IMR-90 (cell line): ENCODE data around the gene DISC1. TPM values are rescaled to one million over a fixed set of nuclear protein-coding genes. Genes with fewer than 3 reads are reported as not detected.

Experiments used
- ATAC-seq: fragments of 200-7000 bp; cut with Tn5 transposase; 2 replicates; pipeline ENCODE4 v1.9.1; 2020; ENCODE audit warnings: low read depth, mild to moderate bottlenecking, moderate library complexity
- BruUV-seq: library from RNA; stranded (reverse); fragments of 400-500 nt; replicated peaks from 2 replicates; lab custom pipeline; 2021; lab: Mats Ljungman, UMichigan
- CTCF ChIA-PET: fragments of 300-600 bp; formaldehyde crosslinking; extraction: SDS; loops from one replicate; lab custom pipeline; 2021; ENCODE audit warnings: antibody characterized with exemption; lab: Yijun Ruan, JAX
- POLR2A ChIA-PET: fragments of 300-600 bp; sonication (Branson Sonifier 250); formaldehyde crosslinking; loops from one replicate; lab custom pipeline; 2022; ENCODE audit warnings: antibody characterized with exemption; ENCODE audit not compliant: unreplicated experiment; lab: Charles Lee
- DNase-seq: peaks from one replicate; pipeline ENCODE4 v3.0.0; 2013
- H2AFZ ChIP-seq: replicated peaks from 2 replicates; pipeline ENCODE3; 2013; ENCODE audit warnings: low read length, mild to moderate bottlenecking; ENCODE audit not compliant: poor library complexity
- H2AK5ac ChIP-seq: 2 replicates; pipeline ENCODE4 v1.6.1; 2013; ENCODE audit warnings: low read depth, low read length, inconsistent platforms
- H2AK9ac ChIP-seq: replicated peaks from 2 replicates; pipeline ENCODE3; 2013; ENCODE audit warnings: mild to moderate bottlenecking, low read depth, low read length, moderate library complexity; ENCODE audit not compliant: poor library complexity
- H2BK120ac ChIP-seq: 2 replicates; pipeline ENCODE4 v1.6.1; 2013; ENCODE audit warnings: low read depth, low read length, inconsistent platforms
- H2BK15ac ChIP-seq: 3 replicates; pipeline ENCODE4 v1.6.1; 2013; ENCODE audit warnings: low read depth, low read length, inconsistent platforms
- H2BK20ac ChIP-seq: 2 replicates; pipeline ENCODE4 v1.6.1; 2013; ENCODE audit warnings: low read depth, mild to moderate bottlenecking, inconsistent platforms, low read length, moderate library complexity
- H2BK5ac ChIP-seq: 2 replicates; pipeline ENCODE4 v1.6.1; 2013; ENCODE audit warnings: mild to moderate bottlenecking, low read depth, low read length, inconsistent platforms; ENCODE audit not compliant: poor library complexity, severe bottlenecking
- H3K14ac ChIP-seq: replicated peaks from 2 replicates; pipeline ENCODE4 v1.6.1; 2013; ENCODE audit warnings: low read depth, low read length, inconsistent platforms
- H3K18ac ChIP-seq: 2 replicates; pipeline ENCODE4 v1.6.1; 2013; ENCODE audit warnings: low read depth, low read length, control low read depth
- H3K23ac ChIP-seq: 2 replicates; pipeline ENCODE4 v1.6.1; 2013; ENCODE audit warnings: low read depth, low read length, inconsistent platforms
- H3K27ac ChIP-seq: 2 replicates; pipeline ENCODE4 v1.5.1; 2013; ENCODE audit warnings: mild to moderate bottlenecking, control low read depth, low read length; ENCODE audit not compliant: insufficient read depth
- H3K27me3 ChIP-seq: 2 replicates; pipeline ENCODE4 v1.6.1; 2013; ENCODE audit warnings: low read length; ENCODE audit not compliant: control insufficient read depth, insufficient read depth
- H3K36me3 ChIP-seq: 2 replicates; pipeline ENCODE4 v1.6.1; 2013; ENCODE audit warnings: low read length, mixed read lengths; ENCODE audit not compliant: control insufficient read depth, insufficient read depth
- H3K4ac ChIP-seq: 2 replicates; pipeline ENCODE4 v1.6.1; 2013; ENCODE audit warnings: low read depth, low read length, inconsistent platforms
- H3K4me1 ChIP-seq: 2 replicates; pipeline ENCODE4 v1.6.1; 2013; ENCODE audit warnings: low read length, mixed read lengths; ENCODE audit not compliant: control insufficient read depth, insufficient read depth
- H3K4me2 ChIP-seq: 2 replicates; pipeline ENCODE4 v1.6.1; 2013; ENCODE audit warnings: low read depth, mild to moderate bottlenecking, control low read depth, low read length, moderate library complexity
- H3K4me3 ChIP-seq: 2 replicates; pipeline ENCODE4 v1.5.1; 2013; ENCODE audit warnings: low read depth, mild to moderate bottlenecking, control low read depth, low read length, moderate library complexity; ENCODE audit not compliant: insufficient read depth
- H3K56ac ChIP-seq: 2 replicates; pipeline ENCODE4 v1.6.1; 2013; ENCODE audit warnings: low read length, inconsistent platforms; ENCODE audit not compliant: insufficient read depth; ENCODE audit errors: extremely low read depth
- H3K79me1 ChIP-seq, 2 experiments: 2 replicates each; pipeline ENCODE4 v1.6.1; 2013; ENCODE audit warnings: low read length in 2 of 2, inconsistent platforms in 1 of 2, low read depth in 1 of 2
- H3K9ac ChIP-seq: 2 replicates; pipeline ENCODE4 v1.6.1; 2013; ENCODE audit warnings: low read depth, low read length, control low read depth
- H3K9me1 ChIP-seq: 2 replicates; pipeline ENCODE4 v1.6.1; 2013; ENCODE audit warnings: low read length, inconsistent platforms; ENCODE audit not compliant: insufficient read depth
- H3K9me3 ChIP-seq: 2 replicates; pipeline ENCODE4 v1.6.1; 2013; ENCODE audit warnings: low read length; ENCODE audit not compliant: control insufficient read depth, insufficient read depth
- H4K20me1 ChIP-seq: 2 replicates; pipeline ENCODE4 v1.6.1; 2013; ENCODE audit warnings: low read length, inconsistent platforms; ENCODE audit not compliant: insufficient read depth
- H4K5ac ChIP-seq: 2 replicates; pipeline ENCODE4 v1.6.1; 2013; ENCODE audit warnings: mild to moderate bottlenecking, low read depth, low read length, control low read depth
- H4K8ac ChIP-seq, 2 experiments: 2 replicates each; pipeline ENCODE4 v1.6.1; 2013; ENCODE audit warnings: low read depth in 2 of 2, low read length in 2 of 2, control low read depth in 1 of 2, inconsistent platforms in 1 of 2
- H4K91ac ChIP-seq: 2 replicates; pipeline ENCODE4 v1.6.1; 2013; ENCODE audit warnings: low read depth, low read length, inconsistent platforms; ENCODE audit not compliant: insufficient read depth
- BHLHE40 ChIP-seq: fragments of 150-350 bp; IDR thresholded peaks from 2 replicates; pipeline ENCODE4 v1.6.1; 2016; ENCODE audit warnings: mild to moderate bottlenecking, low read depth, low read length
- CEBPB ChIP-seq: IDR thresholded peaks from 2 replicates; pipeline ENCODE4 v1.6.1; 2012; ENCODE audit warnings: low read depth, low read length, improper control_type of control experiment
- CHD1 ChIP-seq: IDR thresholded peaks from 2 replicates; pipeline ENCODE4 v1.6.1; 2012; ENCODE audit warnings: low read depth, low read length, improper control_type of control experiment
- FOS ChIP-seq: fragments of 150-350 bp; IDR thresholded peaks from 2 replicates; pipeline ENCODE4 v1.6.1; 2016; ENCODE audit warnings: low read depth, low read length
- MAFK ChIP-seq: IDR thresholded peaks from 2 replicates; pipeline ENCODE4 v1.6.1; 2012; ENCODE audit warnings: low read depth, low read length, improper control_type of control experiment
- MAZ ChIP-seq: IDR thresholded peaks from 2 replicates; pipeline ENCODE4 v1.6.1; 2012; ENCODE audit warnings: low read depth, mild to moderate bottlenecking, low read length, improper control_type of control experiment, moderate library complexity, borderline replicate concordance
- MXI1 ChIP-seq: IDR thresholded peaks from 2 replicates; pipeline ENCODE4 v1.6.1; 2012; ENCODE audit warnings: low read depth, mild to moderate bottlenecking, low read length, moderate library complexity, borderline replicate concordance
- NFE2L2 ChIP-seq: fragments of 150-350 bp; IDR thresholded peaks from 2 replicates; pipeline ENCODE4 v1.6.1; 2016; ENCODE audit warnings: low read depth, mild to moderate bottlenecking, low read length
- POLR2A ChIP-seq: IDR thresholded peaks from 2 replicates; pipeline ENCODE4 v1.6.1; 2012; ENCODE audit warnings: mild to moderate bottlenecking, low read depth, low read length
- RAD21 ChIP-seq: IDR thresholded peaks from 2 replicates; pipeline ENCODE4 v1.6.1; 2012; ENCODE audit warnings: low read length, improper control_type of control experiment
- RFX5 ChIP-seq: IDR thresholded peaks from 2 replicates; pipeline ENCODE4 v1.8.0; 2012; ENCODE audit warnings: low read depth, mild to moderate bottlenecking, low read length, moderate library complexity
- SMC3 ChIP-seq: fragments of 150-350 bp; IDR thresholded peaks from 2 replicates; pipeline ENCODE4 v1.6.1; 2016; ENCODE audit warnings: low read depth, mild to moderate bottlenecking, antibody characterized with exemption, low read length, moderate library complexity
- WGBS, 2 experiments: methylation state at CpG; one replicate each; pipeline versions ENCODE4 v1.1.5 to v1.1.7; 2013; ENCODE audit warnings: missing lambda C conversion rate in 2 of 2; ENCODE audit not compliant: insufficient read length in 1 of 2; ENCODE audit errors: extremely low coverage in 2 of 2; 5-methylcytosine and 5-hydroxymethylcytosine counted together
- dilution Hi-C: fragments of 300-500 bp; cut with HindIII; formaldehyde crosslinking; loops from one replicate; pipeline ENCODE4 v1.14.3; 2018; ENCODE audit warnings: low sequenced_read_pairs; ENCODE audit not compliant: unreplicated experiment
- in situ Hi-C: fragments of 300-500 bp; cut with MboI; formaldehyde crosslinking; loops from 3 replicates; pipeline ENCODE4 v1.14.3; 2019; ENCODE audit warnings: low sequenced_read_pairs, inconsistent platforms, mixed read lengths
- intact Hi-C: fragments of 100-400 bp; cut with micrococcal nuclease; formaldehyde crosslinking; loops from 2 replicates; pipeline ENCODE4 v1.10.0; 2022
- polyA plus RNA-seq, 3 experiments: library from polyadenylated mRNA; depleted of rRNA; stranded (reverse); fragments of >200 nt; gene quantifications; 2 replicates each; pipeline ENCODE4 v1.2.3, GENCODE V29; 2012; ENCODE audit warnings: low replicate concordance in 1 of 3
- total RNA-seq: library from RNA; depleted of rRNA; stranded (reverse); fragments of >200 nt; gene quantifications from 2 replicates; pipeline ENCODE4 v1.2.3, GENCODE V29; 2012
- TF ChIP-seq, protein P1 (sequence below): conservative IDR thresholded peaks from 2 replicates; pipeline ENCODE4 v1.5.1; 2012; ENCODE audit warnings: mild to moderate bottlenecking, low read depth, low read length, improper control_type of control experiment
- TF ChIP-seq, protein P2 (sequence below): fragments of 150-350 bp; IDR thresholded peaks from 2 replicates; pipeline ENCODE4 v1.6.1; 2017; ENCODE audit warnings: mild to moderate bottlenecking, antibody characterized with exemption, low read length, low read depth
- TF ChIP-seq, protein P3 (sequence below): fragments of 150-350 bp; IDR thresholded peaks from 2 replicates; pipeline ENCODE4 v1.6.1; 2016; ENCODE audit warnings: low read depth, mild to moderate bottlenecking, low read length, moderate library complexity, borderline replicate concordance

Gene DISC1
- total and polyA plus RNA-seq, 2 of the 4 experiments (the other 2 are of a cell fraction), result 2.2 to 7.0 TPM

DNA sequence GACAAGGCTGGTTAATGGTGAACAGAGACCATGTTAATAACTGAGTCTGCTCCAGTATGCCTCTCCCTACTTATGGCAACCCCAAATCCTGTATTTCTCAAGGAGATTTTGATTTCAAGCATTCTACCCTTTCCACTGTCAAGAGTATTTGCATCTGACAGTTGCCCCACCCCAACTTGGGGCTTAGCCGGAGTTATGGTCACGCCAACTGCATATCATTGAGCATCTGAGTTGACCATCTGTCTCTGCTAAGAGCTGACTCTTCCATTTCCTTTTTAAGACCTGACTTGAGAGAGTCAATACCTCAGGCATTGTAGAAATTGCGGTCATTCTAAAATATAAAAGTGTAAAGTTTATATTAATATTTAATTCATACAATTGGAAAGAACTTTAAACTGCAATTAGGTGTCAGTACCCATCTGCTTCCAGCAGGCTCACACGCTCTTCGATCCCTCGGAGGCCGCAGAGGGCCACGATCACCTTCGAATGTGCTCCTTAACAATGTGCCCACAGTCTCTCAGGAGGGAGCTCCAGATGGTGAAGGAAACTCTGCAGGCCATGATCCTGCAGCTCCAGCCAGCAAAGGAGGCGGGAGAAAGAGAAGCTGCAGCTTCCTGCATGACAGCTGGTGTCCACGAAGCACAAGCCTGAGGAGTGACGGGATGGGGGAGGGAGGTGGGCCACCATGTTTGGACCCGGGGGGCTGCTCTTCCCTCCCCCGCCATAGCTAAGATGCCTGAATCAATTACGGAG is 409.8 kb downstream of the DISC1 start:
- no peak overlapping the region for H3K56ac ChIP-seq
- no peaks in the 10 kb centered on the region for H4K20me1 ChIP-seq
- in situ Hi-C loops (no loop called here), dilution Hi-C loops (no loop called here), intact Hi-C loops (no loop called here)
- no peak overlapping the region for H3K4me3 ChIP-seq
- H2AK5ac ChIP-seq, result no peak overlapping the region
- H2AFZ ChIP-seq, result no peak overlapping the region
- no peak overlapping the region for H3K18ac ChIP-seq
- 40% methylated on average over 1 of the region's 15 CpGs; no CpG with 5 or more reads in 1 of the 2 experiments for WGBS, 2 experiments
- no peaks in the 10 kb centered on the region for H3K9me3 ChIP-seq
- H3K23ac ChIP-seq, result no peak overlapping the region
- no peaks in the 10 kb centered on the region for H3K9me1 ChIP-seq
- H4K5ac ChIP-seq, result no peak overlapping the region
- BruUV-seq, result no TSS peak
- no peak overlapping the region for H2AK9ac ChIP-seq
- H3K36me3 ChIP-seq, result no peaks in the 10 kb centered on the region
- no peak overlapping the region for H2BK20ac ChIP-seq
- no peaks in the 10 kb centered on the region for H3K27me3 ChIP-seq
- H3K9ac ChIP-seq, result no peak overlapping the region
- no peak overlapping the region for H4K8ac ChIP-seq
- no peak for DNase-seq
- H2BK15ac ChIP-seq, result no peak overlapping the region
- no peak for TF ChIP-seq MAFK
- TF ChIP-seq FOS, result no peak
- TF ChIP-seq, protein P1, sequence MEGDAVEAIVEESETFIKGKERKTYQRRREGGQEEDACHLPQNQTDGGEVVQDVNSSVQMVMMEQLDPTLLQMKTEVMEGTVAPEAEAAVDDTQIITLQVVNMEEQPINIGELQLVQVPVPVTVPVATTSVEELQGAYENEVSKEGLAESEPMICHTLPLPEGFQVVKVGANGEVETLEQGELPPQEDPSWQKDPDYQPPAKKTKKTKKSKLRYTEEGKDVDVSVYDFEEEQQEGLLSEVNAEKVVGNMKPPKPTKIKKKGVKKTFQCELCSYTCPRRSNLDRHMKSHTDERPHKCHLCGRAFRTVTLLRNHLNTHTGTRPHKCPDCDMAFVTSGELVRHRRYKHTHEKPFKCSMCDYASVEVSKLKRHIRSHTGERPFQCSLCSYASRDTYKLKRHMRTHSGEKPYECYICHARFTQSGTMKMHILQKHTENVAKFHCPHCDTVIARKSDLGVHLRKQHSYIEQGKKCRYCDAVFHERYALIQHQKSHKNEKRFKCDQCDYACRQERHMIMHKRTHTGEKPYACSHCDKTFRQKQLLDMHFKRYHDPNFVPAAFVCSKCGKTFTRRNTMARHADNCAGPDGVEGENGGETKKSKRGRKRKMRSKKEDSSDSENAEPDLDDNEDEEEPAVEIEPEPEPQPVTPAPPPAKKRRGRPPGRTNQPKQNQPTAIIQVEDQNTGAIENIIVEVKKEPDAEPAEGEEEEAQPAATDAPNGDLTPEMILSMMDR, result no peak
- no peak for TF ChIP-seq POLR2A
- TF ChIP-seq MAZ, result no peak
- TF ChIP-seq CEBPB, result no peak
- TF ChIP-seq SMC3, result no peak
- no peak for TF ChIP-seq NFE2L2
- TF ChIP-seq, protein P2, sequence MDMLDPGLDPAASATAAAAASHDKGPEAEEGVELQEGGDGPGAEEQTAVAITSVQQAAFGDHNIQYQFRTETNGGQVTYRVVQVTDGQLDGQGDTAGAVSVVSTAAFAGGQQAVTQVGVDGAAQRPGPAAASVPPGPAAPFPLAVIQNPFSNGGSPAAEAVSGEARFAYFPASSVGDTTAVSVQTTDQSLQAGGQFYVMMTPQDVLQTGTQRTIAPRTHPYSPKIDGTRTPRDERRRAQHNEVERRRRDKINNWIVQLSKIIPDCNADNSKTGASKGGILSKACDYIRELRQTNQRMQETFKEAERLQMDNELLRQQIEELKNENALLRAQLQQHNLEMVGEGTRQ, result no peak
- TF ChIP-seq BHLHE40, result no peak
- TF ChIP-seq RAD21, result no peak
- TF ChIP-seq, protein P3, sequence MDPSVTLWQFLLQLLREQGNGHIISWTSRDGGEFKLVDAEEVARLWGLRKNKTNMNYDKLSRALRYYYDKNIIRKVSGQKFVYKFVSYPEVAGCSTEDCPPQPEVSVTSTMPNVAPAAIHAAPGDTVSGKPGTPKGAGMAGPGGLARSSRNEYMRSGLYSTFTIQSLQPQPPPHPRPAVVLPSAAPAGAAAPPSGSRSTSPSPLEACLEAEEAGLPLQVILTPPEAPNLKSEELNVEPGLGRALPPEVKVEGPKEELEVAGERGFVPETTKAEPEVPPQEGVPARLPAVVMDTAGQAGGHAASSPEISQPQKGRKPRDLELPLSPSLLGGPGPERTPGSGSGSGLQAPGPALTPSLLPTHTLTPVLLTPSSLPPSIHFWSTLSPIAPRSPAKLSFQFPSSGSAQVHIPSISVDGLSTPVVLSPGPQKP, result no peak
- TF ChIP-seq CHD1, result no peak
- no peak for TF ChIP-seq RFX5
- TF ChIP-seq MXI1, result no peak
- no peak overlapping the region for H2BK120ac ChIP-seq
- POLR2A ChIA-PET, result no interaction called here
- no peak overlapping the region for H3K14ac ChIP-seq
- CTCF ChIA-PET, result interaction anchor here (0.7 kb wide), 1 partner anchor 100 kb away, joined by 3 read pairs; no protein-coding TSS in a partner anchor
- peaks cover 3% of the 10 kb centered on the region; the same call in 1 of the 2 replicates for H3K4me1 ChIP-seq
- H2BK5ac ChIP-seq, result no peak overlapping the region
- no peak overlapping the region for H3K4ac ChIP-seq
- no peak for ATAC-seq
- no peak overlapping the region for H3K4me2 ChIP-seq
- no peak overlapping the region for H3K27ac ChIP-seq
- H4K91ac ChIP-seq, result no peak overlapping the region
- no peaks in the 10 kb centered on the region for H3K79me1 ChIP-seq
